ENCODE measurements around the gene STARD5. TPM values are rescaled to one million over a fixed set of nuclear protein-coding genes. Genes with fewer than 3 reads are reported as not detected.

The STARD5 gene
- total and polyA plus RNA-seq, 2 of the 4 experiments (the other 2 are of a cell fraction): 5.0 to 22.8 TPM

GRCh38 chr15:81276967-81277366 is 47.0 kb downstream of the STARD5 start:
- H3K9ac ChIP-seq (ENCODE audit: low read depth, low read length): no peak overlapping the region
- H2BK15ac ChIP-seq (ENCODE audit: low read depth, low read length): no peak overlapping the region
- in situ Hi-C loops (cut with MboI; ENCODE audit: low sequenced_read_pairs): no loop called here
- no peak overlapping the region for H2AFZ ChIP-seq (replicated peaks; ENCODE audit: low read length, poor library complexity)
- no peak overlapping the region for H4K8ac ChIP-seq (ENCODE audit: low read depth in 2 of 2, low read length in 2 of 2)
- WGBS, 2 experiments (ENCODE audit: extremely low coverage in 2 of 2, insufficient read length in 1 of 2): 100% methylated on average over 2 of the region's 2 CpGs; no CpG with 5 or more reads in 1 of the 2 experiments
- ChIA-PET POLR2A (ENCODE audit: unreplicated experiment) (no interaction called here), CTCF (no interaction called here)
- ATAC-seq (ENCODE audit: low read depth) (no peak), DNase-seq (no peak)
- no peaks in the 10 kb centered on the region for H3K9me1 ChIP-seq (ENCODE audit: insufficient read depth, low read length)
- no peak overlapping the region for H2AK5ac ChIP-seq (ENCODE audit: low read depth, low read length)
- dilution Hi-C loops (cut with HindIII; ENCODE audit: low sequenced_read_pairs, unreplicated experiment): no loop called here
- H4K91ac ChIP-seq (ENCODE audit: insufficient read depth, low read depth, low read length): no peak overlapping the region
- peaks cover 3% of the 10 kb centered on the region; the same call in 1 of the 2 replicates for H3K9me3 ChIP-seq (ENCODE audit: control insufficient read depth, insufficient read depth, low read length)
- BruUV-seq (replicated peaks): no TSS peak
- H2BK20ac ChIP-seq (ENCODE audit: low read depth, low read length): no peak overlapping the region
- no peak overlapping the region for H3K18ac ChIP-seq (ENCODE audit: low read depth, low read length)
- H2BK120ac ChIP-seq (ENCODE audit: low read depth, low read length): no peak overlapping the region
- intact Hi-C loops (cut with micrococcal nuclease): no loop called here
- H3K4me1 ChIP-seq (ENCODE audit: control insufficient read depth, insufficient read depth, low read length): peaks cover 4% of the 10 kb centered on the region; the same call in 1 of the 2 replicates
- no peak overlapping the region for H3K4me3 ChIP-seq (ENCODE audit: insufficient read depth, low read depth, low read length)
- H3K36me3 ChIP-seq (ENCODE audit: control insufficient read depth, insufficient read depth, low read length): peaks cover 18% of the 10 kb centered on the region; the same call in 1 of the 2 replicates
- no peak overlapping the region for H2BK5ac ChIP-seq (ENCODE audit: low read depth, low read length, poor library complexity, severe bottlenecking)
- no peak overlapping the region for H3K56ac ChIP-seq (ENCODE audit: extremely low read depth, insufficient read depth, low read length)
- H2AK9ac ChIP-seq (replicated peaks; ENCODE audit: low read depth, low read length, poor library complexity): no peak overlapping the region
- H3K79me1 ChIP-seq (ENCODE audit: low read depth in 1 of 2, low read length in 2 of 2): no peaks in the 10 kb centered on the region
- H4K5ac ChIP-seq (ENCODE audit: low read depth, low read length): no peak overlapping the region
- TF ChIP-seq RFX5 (IDR thresholded peaks at IDR 0.05; ENCODE audit: low read depth, low read length) (no peak), CEBPB (IDR thresholded peaks at IDR 0.05; ENCODE audit: low read depth, low read length) (no peak), MAFK (IDR thresholded peaks at IDR 0.05; ENCODE audit: low read depth, low read length) (no peak), BHLHE40 (IDR thresholded peaks at IDR 0.05; ENCODE audit: low read depth, low read length) (no peak), FOS (IDR thresholded peaks at IDR 0.05; ENCODE audit: low read depth, low read length) (no peak), POLR2A (IDR thresholded peaks at IDR 0.05; ENCODE audit: low read depth, low read length) (no peak)
- TF ChIP-seq, protein P1, sequence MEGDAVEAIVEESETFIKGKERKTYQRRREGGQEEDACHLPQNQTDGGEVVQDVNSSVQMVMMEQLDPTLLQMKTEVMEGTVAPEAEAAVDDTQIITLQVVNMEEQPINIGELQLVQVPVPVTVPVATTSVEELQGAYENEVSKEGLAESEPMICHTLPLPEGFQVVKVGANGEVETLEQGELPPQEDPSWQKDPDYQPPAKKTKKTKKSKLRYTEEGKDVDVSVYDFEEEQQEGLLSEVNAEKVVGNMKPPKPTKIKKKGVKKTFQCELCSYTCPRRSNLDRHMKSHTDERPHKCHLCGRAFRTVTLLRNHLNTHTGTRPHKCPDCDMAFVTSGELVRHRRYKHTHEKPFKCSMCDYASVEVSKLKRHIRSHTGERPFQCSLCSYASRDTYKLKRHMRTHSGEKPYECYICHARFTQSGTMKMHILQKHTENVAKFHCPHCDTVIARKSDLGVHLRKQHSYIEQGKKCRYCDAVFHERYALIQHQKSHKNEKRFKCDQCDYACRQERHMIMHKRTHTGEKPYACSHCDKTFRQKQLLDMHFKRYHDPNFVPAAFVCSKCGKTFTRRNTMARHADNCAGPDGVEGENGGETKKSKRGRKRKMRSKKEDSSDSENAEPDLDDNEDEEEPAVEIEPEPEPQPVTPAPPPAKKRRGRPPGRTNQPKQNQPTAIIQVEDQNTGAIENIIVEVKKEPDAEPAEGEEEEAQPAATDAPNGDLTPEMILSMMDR (conservative IDR thresholded peaks at IDR 0.05; ENCODE audit: low read depth, low read length): no peak
- H3K14ac ChIP-seq (replicated peaks; ENCODE audit: low read depth, low read length): no peak overlapping the region
- no peak overlapping the region for H3K23ac ChIP-seq (ENCODE audit: low read depth, low read length)
- H3K27ac ChIP-seq (ENCODE audit: insufficient read depth, low read length): no peak overlapping the region
- no peak overlapping the region for H3K4ac ChIP-seq (ENCODE audit: low read depth, low read length)
- H4K20me1 ChIP-seq (ENCODE audit: insufficient read depth, low read length): no peaks in the 10 kb centered on the region
- no peaks in the 10 kb centered on the region for H3K27me3 ChIP-seq (ENCODE audit: control insufficient read depth, insufficient read depth, low read length)
- no peak overlapping the region for H3K4me2 ChIP-seq (ENCODE audit: low read depth, low read length)

Measured in IMR-90 (cell line).